ENCODE measurements around the gene POLR1F. TPM values are rescaled to one million over a fixed set of nuclear protein-coding genes. Genes with fewer than 3 reads are reported as not detected.

The POLR1F gene
- total RNA-seq, 1 experiment from 2014 or later = 21.1 TPM

- TF ChIP-seq CTCF (IDR thresholded peaks at IDR 0.05 in 2 of 3, conservative IDR thresholded peaks at IDR 0.05 in 1 of 3; ENCODE audit: borderline replicate concordance in 1 of 3, insufficient read depth in 1 of 3, low read depth in 2 of 3, low read length in 2 of 3) (no peak), POLR2AphosphoS5 (IDR thresholded peaks at IDR 0.05; ENCODE audit: low read depth, low read length) (no peak), YY1 (IDR thresholded peaks at IDR 0.05; ENCODE audit: extremely low read depth, insufficient replicate concordance, low read depth, low read length) (no peak), ZNF274 (IDR thresholded peaks at IDR 0.05; ENCODE audit: low read depth, low read length) (no peak)
Measured at GRCh38 chr7:19648791-19649190, 60.0 kb downstream of the POLR1F start (continued).

Small RNA genes lying within 50 kb of the gene (microRNA-seq; reads per million reads assigned to microRNA genes)
- 2.0 reads per million for gene MIR3146 (ENCODE audit: borderline number of aligned reads)

Other genes starting within 250 kb of the POLR1F start
- gene TMEM196, start 64.6 kb upstream of the POLR1F start, total RNA-seq (2021; ENCODE audit: unreplicated experiment) = not detected